ENCODE results near the gene PRAMEF1. TPM values are rescaled to one million over a fixed set of nuclear protein-coding genes. Genes with fewer than 3 reads are reported as not detected.

The PRAMEF1 gene
- total and polyA plus RNA-seq, 11 donors, result not detected

DNA sequence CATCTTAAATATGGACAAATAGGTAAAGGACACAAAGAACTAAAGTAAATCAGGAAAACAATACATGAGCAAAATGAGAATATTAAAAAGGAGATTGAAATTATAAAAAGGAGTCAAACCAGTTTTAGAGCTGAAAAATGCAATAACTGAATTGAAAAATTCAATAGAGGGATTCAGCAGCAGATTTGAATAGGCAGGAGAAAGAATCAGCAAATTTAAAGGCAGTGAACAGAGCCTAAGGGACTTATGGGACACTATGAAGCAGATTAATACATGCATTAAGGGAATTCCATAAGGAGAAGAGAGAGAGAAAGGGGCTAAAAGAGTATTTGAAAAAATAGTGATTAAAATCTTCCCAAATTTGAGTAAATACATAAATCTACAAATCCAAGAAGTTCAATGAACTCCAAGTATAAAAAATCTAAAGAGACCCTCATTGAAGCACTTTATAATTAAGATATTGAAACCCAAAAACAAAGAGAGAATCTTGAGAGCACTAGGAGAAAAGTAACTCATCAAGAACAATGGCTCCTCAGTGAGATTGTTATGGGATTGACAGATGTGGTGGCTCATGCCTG, 42.3 kb upstream of the PRAMEF1 start:
- Histone ChIP-seq H3K9me3 (peaks cover 0 to 33% (median 17%) of the 10 kb centered on the region in 12 donors), H3K27ac (no peak overlapping the region), H3K27me3 (peaks cover 0 to 19% (median 0%) of the 10 kb centered on the region in 9 donors), H3K4me1 (no peaks in the 10 kb centered on the region), H3K4me3 (no peak overlapping the region), H3K36me3 (no peaks in the 10 kb centered on the region)
- ATAC-seq, result no peak
- intact Hi-C loops (cut with DNase I), result no loop called here
- TF ChIP-seq, protein P1, sequence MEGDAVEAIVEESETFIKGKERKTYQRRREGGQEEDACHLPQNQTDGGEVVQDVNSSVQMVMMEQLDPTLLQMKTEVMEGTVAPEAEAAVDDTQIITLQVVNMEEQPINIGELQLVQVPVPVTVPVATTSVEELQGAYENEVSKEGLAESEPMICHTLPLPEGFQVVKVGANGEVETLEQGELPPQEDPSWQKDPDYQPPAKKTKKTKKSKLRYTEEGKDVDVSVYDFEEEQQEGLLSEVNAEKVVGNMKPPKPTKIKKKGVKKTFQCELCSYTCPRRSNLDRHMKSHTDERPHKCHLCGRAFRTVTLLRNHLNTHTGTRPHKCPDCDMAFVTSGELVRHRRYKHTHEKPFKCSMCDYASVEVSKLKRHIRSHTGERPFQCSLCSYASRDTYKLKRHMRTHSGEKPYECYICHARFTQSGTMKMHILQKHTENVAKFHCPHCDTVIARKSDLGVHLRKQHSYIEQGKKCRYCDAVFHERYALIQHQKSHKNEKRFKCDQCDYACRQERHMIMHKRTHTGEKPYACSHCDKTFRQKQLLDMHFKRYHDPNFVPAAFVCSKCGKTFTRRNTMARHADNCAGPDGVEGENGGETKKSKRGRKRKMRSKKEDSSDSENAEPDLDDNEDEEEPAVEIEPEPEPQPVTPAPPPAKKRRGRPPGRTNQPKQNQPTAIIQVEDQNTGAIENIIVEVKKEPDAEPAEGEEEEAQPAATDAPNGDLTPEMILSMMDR (IDR thresholded peaks at IDR 0.05), result no peak
- no peak for TF ChIP-seq POLR2A (IDR thresholded peaks at IDR 0.05)
- no peak for DNase-seq

DNA sequence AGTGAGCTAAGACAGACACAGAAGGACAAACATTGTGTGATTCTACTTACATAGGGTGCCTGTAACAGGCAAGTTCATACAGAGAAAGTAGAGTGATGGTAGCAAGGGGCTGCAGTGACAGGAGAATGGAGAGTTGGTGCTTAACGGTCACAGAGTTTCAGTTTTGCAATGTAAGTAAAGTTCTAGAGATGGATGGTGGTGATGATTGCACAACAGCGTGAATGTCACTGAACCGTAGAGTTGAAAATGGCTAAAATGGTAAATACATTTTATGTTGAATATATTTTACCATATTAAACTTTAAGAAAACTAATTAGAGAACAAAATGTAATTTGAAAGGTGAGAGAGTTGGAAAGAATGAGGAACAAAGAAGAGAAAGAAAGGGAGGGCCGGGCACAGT, 36.5 kb upstream of the PRAMEF1 start:
- DNase-seq (no peak), ATAC-seq (no peak)
- peaks cover 0 to 9% (median under 1%) of the 10 kb centered on the region in 12 donors for H3K9me3 ChIP-seq
- H3K4me3 ChIP-seq, result no peak overlapping the region
- H3K27ac ChIP-seq, result no peak overlapping the region
- TF ChIP-seq POLR2A (IDR thresholded peaks at IDR 0.05), result no peak
- TF ChIP-seq, protein P1 (IDR thresholded peaks at IDR 0.05), result no peak
- 81 to 84% (median 83%) methylated on average over 4 of the region's 4 CpGs for whole genome bisulfite sequencing, 4 donors
- H3K4me1 ChIP-seq, result no peaks in the 10 kb centered on the region
- peaks cover 0 to 22% (median 11%) of the 10 kb centered on the region in 9 donors for H3K27me3 ChIP-seq
- no peaks in the 10 kb centered on the region for H3K36me3 ChIP-seq
- intact Hi-C loops (cut with DNase I), result no loop called here

DNA sequence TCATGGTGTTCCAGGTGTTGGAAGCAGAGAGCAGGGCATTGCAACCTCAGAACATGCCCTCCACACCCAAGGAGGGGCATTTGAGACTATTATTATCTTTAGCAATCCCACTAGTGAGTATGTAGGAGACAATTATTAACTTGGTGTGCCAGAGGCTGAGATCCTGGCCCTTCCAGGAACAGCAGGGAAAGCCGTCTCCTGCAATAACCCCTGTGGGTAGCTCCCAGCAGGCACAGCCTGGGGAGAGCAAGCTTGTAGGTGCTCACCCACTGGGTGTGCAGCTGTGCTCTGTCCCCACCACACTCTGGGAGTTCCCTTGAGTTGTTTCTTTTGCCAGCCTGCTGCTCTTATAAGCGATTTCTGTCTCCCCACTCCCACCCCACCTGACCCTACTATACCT, 34.9 kb upstream of the PRAMEF1 start:
- no peak for TF ChIP-seq POLR2A (IDR thresholded peaks at IDR 0.05)
- TF ChIP-seq, protein P1 (IDR thresholded peaks at IDR 0.05), result no peak
- intact Hi-C loops (cut with DNase I), result no loop called here
- WGBS, 4 donors, result 33 to 70% (median 47%) methylated on average over 2 of the region's 2 CpGs
- no peak overlapping the region for H3K4me3 ChIP-seq
- DNase-seq (no peak), ATAC-seq (no peak)
- no peaks in the 10 kb centered on the region for H3K4me1 ChIP-seq
- H3K36me3 ChIP-seq, result no peaks in the 10 kb centered on the region
- H3K9me3 ChIP-seq, result no peaks in the 10 kb centered on the region
- H3K27me3 ChIP-seq, result peaks cover 0 to 29% (median 10%) of the 10 kb centered on the region in 9 donors
- H3K27ac ChIP-seq, result no peak overlapping the region

DNA sequence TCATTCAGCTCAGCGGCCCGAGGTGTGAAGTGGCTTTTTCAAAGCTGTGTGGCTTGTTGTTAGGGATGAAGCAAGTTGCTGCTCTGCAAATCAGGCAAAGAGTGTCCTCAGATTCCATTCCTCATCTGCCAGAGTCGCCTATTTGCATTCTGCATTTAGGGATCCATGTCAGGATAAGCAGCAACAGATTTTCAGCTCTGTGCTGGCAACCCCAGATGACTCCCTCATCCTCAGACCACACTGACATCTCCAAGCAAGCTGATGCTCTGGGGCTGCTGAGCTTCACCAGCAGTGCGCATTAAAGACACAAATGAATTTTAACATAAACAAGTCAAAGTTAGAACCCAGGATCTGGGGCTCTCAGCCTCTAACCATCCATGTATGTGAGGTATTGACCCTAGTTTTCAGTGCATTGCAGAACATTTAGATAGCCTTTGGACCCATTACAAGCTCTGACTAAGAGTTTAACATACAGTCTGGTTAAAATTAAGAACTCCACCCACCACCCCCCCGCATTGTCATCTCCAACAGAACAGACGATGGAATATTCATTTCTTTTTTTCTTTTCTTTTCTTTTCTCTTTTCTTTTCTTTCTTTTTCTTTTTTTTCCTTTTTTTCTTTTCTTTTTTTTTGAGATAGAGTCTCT, 34.3 kb upstream of the PRAMEF1 start:
- intact Hi-C loops (cut with DNase I), result no loop called here
- H3K27me3 ChIP-seq, result peaks cover 0 to 33% (median 10%) of the 10 kb centered on the region in 9 donors
- no peaks in the 10 kb centered on the region for H3K9me3 ChIP-seq
- 72 to 78% (median 73%) methylated on average over 4 to 6 of the region's 6 CpGs for WGBS, 4 donors
- no peaks in the 10 kb centered on the region for H3K36me3 ChIP-seq
- TF ChIP-seq POLR2A (IDR thresholded peaks at IDR 0.05), result no peak
- TF ChIP-seq, protein P1 (IDR thresholded peaks at IDR 0.05), result no peak
- ATAC-seq (no peak), DNase-seq (no peak)
- no peaks in the 10 kb centered on the region for H3K4me1 ChIP-seq
- no peak overlapping the region for H3K4me3 ChIP-seq
- no peak overlapping the region for H3K27ac ChIP-seq

All from heart left ventricle (tissue), 16 donors.